ENCODE results near the gene SULT1E1. TPM values are rescaled to one million over a fixed set of nuclear protein-coding genes. Genes with fewer than 3 reads are reported as not detected.

The SULT1E1 gene
- total RNA-seq, 2 donors from 2014 or later: 0.41 TPM; not detected in 1

DNA sequence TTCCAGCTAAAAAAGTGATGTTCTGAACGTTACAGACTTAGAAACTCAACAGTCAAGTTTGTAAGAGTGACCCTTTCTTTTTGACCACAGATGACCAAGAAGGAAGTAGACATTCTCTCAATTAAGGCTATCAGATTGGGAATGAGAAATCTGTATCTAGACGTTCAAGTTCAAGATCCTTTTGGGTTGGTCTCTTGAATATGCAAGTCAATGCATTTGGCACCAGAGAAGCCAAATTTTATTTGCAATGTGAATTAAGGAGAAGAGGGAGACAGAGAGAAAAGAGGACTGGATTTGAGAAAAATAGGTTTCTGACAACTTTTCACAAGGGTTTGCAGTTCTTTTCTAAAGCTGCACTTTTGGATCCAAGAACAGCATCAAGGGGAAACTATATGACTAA is 17.5 kb upstream of the SULT1E1 start:
- 64% methylated on average over 2 of the region's 2 CpGs for WGBS

DNA sequence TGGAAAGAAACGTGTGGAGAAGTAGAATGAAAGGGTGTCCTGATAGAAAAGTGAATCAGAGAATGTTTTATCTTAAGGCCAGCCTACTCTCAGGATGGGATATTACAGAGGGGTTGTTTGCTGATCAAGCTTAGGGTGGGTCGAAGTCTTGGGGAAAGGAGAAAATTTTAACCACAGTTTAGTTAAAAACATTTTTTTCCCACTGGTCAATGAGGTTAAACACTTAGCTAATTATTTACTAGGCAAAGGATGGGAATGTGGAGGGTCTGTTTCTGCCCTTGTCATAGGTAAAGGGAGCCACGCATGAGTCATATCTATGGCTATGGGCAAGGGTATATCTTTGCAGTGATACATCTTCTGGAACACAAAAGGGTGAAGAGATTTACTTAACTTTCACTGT is 16.1 kb upstream of the SULT1E1 start:
- Histone ChIP-seq H3K27ac (no peak overlapping the region), H3K4me3 (no peak overlapping the region), H3K9me3 (no peaks in the 10 kb centered on the region), H3K27me3 (replicated peaks; ENCODE audit: insufficient read depth) (no peaks in the 10 kb centered on the region), H3K4me1 (replicated peaks) (no peaks in the 10 kb centered on the region), H3K36me3 (no peaks in the 10 kb centered on the region)
- intact Hi-C loops (cut with DNase I): loop anchor here (5.0 kb wide), 1 partner anchor 184 kb away; no protein-coding TSS in a partner anchor
- TF ChIP-seq, protein P1, sequence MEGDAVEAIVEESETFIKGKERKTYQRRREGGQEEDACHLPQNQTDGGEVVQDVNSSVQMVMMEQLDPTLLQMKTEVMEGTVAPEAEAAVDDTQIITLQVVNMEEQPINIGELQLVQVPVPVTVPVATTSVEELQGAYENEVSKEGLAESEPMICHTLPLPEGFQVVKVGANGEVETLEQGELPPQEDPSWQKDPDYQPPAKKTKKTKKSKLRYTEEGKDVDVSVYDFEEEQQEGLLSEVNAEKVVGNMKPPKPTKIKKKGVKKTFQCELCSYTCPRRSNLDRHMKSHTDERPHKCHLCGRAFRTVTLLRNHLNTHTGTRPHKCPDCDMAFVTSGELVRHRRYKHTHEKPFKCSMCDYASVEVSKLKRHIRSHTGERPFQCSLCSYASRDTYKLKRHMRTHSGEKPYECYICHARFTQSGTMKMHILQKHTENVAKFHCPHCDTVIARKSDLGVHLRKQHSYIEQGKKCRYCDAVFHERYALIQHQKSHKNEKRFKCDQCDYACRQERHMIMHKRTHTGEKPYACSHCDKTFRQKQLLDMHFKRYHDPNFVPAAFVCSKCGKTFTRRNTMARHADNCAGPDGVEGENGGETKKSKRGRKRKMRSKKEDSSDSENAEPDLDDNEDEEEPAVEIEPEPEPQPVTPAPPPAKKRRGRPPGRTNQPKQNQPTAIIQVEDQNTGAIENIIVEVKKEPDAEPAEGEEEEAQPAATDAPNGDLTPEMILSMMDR (IDR thresholded peaks at IDR 0.05): no peak
- TF ChIP-seq POLR2AphosphoS5 (IDR thresholded peaks at IDR 0.05) (no peak), POLR2A (IDR thresholded peaks at IDR 0.05) (no peak)
- no peak for DNase-seq (ENCODE audit: low spot score)
- WGBS: 68% methylated on average over 3 of the region's 3 CpGs

More for the DNA sequence above, 17.5 kb upstream of the SULT1E1 start:
- Histone ChIP-seq H3K27me3 (replicated peaks; ENCODE audit: insufficient read depth) (no peaks in the 10 kb centered on the region), H3K4me3 (no peak overlapping the region), H3K4me1 (replicated peaks) (no peaks in the 10 kb centered on the region), H3K27ac (no peak overlapping the region), H3K9me3 (no peaks in the 10 kb centered on the region), H3K36me3 (no peaks in the 10 kb centered on the region)
- TF ChIP-seq POLR2A (IDR thresholded peaks at IDR 0.05): no peak
- TF ChIP-seq, protein P1 (IDR thresholded peaks at IDR 0.05): no peak
- TF ChIP-seq POLR2AphosphoS5 (IDR thresholded peaks at IDR 0.05): no peak
- DNase-seq (ENCODE audit: low spot score): no peak
- intact Hi-C loops (cut with DNase I): loop anchor here (5.0 kb wide), 1 partner anchor 185 kb away; no protein-coding TSS in a partner anchor

DNA sequence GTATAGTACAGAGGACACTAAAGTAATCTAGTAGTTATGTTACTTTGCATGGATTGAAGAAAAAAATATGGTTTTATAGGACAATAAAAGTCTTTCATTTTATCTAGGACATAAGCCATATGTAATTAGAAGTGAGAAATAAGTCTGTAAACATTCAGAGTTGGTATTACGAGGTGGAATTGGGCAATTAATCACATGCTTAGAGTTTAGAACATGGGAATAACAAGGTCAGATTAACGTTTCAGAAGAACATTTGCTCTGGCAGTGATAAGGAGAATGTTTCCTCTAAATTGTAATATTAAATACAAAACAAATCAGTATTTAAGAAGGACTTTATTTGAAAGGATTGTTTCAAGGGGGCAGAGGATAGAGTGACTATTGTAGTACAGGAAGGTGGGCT is 15.6 kb upstream of the SULT1E1 start:
- Histone ChIP-seq H3K4me1 (replicated peaks) (no peaks in the 10 kb centered on the region), H3K36me3 (no peaks in the 10 kb centered on the region), H3K9me3 (no peaks in the 10 kb centered on the region), H3K4me3 (no peak overlapping the region), H3K27me3 (replicated peaks; ENCODE audit: insufficient read depth) (no peaks in the 10 kb centered on the region), H3K27ac (no peak overlapping the region)
- 13% methylated on average over 2 of the region's 2 CpGs for WGBS
- intact Hi-C loops (cut with DNase I): loop anchor here (5.0 kb wide), 1 partner anchor 183 kb away; no protein-coding TSS in a partner anchor
- TF ChIP-seq POLR2AphosphoS5 (IDR thresholded peaks at IDR 0.05): no peak
- no peak for DNase-seq (ENCODE audit: low spot score)

DNA sequence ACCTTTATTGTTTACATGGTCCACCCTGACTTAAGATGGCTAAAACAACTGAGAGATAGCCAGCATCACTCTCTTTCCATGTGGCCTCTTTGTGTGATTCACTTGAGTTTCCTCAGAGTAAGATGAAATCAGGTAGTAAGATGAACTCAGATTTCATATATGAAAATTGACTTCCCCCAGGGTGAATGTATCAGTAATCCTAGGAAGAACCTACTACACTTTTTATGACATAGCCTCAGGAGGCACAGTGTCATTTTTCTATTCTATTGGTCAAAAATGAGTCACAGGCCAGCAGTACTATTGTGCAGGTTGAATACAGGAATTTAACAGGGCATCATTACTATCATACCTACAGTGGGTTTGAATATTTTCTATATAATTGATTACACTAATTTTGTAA is 14.6 kb upstream of the SULT1E1 start:
- H3K27ac ChIP-seq: no peak overlapping the region
- DNase-seq (ENCODE audit: low spot score): no peak
- H3K4me1 ChIP-seq (replicated peaks): no peaks in the 10 kb centered on the region
- H3K27me3 ChIP-seq (replicated peaks; ENCODE audit: insufficient read depth): no peaks in the 10 kb centered on the region
- no peak overlapping the region for H3K4me3 ChIP-seq
- H3K36me3 ChIP-seq: no peaks in the 10 kb centered on the region
- TF ChIP-seq POLR2AphosphoS5 (IDR thresholded peaks at IDR 0.05) (no peak), POLR2A (IDR thresholded peaks at IDR 0.05) (no peak)
- TF ChIP-seq, protein P1 (IDR thresholded peaks at IDR 0.05): no peak
- no peaks in the 10 kb centered on the region for H3K9me3 ChIP-seq
- intact Hi-C loops (cut with DNase I): no loop called here

DNA sequence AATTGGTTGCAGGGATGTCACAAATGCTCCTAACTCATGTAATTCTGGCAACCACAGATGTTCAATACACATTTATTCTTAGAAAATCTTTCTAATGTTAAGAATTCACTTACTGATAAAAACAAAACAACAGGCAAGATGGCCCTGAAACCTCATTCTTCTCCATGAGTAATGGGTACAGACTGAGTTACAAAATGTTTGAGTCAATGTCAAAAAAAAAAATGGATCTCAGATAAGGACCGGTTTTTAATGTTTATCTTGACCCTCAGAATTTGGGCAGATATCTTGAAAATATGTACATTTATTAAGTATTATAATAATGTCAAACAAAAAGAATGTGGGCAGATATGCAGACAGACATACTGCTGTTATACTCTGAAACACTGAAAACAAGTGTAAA is 1.8 kb upstream of the SULT1E1 start:
- no peaks in the 10 kb centered on the region for H3K36me3 ChIP-seq
- H3K9me3 ChIP-seq: no peaks in the 10 kb centered on the region
- WGBS: 41% methylated on average over 1 of the region's 1 CpG
- no peak overlapping the region for H3K4me3 ChIP-seq
- no peak overlapping the region for H3K27ac ChIP-seq
- TF ChIP-seq POLR2A (IDR thresholded peaks at IDR 0.05): no peak
- TF ChIP-seq, protein P1 (IDR thresholded peaks at IDR 0.05): no peak
- TF ChIP-seq POLR2AphosphoS5 (IDR thresholded peaks at IDR 0.05): no peak
- DNase-seq (ENCODE audit: low spot score): no peak
- intact Hi-C loops (cut with DNase I): no loop called here
- H3K4me1 ChIP-seq (replicated peaks): no peaks in the 10 kb centered on the region
- no peaks in the 10 kb centered on the region for H3K27me3 ChIP-seq (replicated peaks; ENCODE audit: insufficient read depth)
